RPMI8226 (cell line): ENCODE measurements around the gene SCT.
A peak's percentile ranks its signal among the peaks of the same experiment; 100 is the strongest.

ENCODE experiments used
- DNase-seq: peaks from one replicate; pipeline ENCODE4 v3.0.0-alpha.2; 2015

SCT gene

DNA sequence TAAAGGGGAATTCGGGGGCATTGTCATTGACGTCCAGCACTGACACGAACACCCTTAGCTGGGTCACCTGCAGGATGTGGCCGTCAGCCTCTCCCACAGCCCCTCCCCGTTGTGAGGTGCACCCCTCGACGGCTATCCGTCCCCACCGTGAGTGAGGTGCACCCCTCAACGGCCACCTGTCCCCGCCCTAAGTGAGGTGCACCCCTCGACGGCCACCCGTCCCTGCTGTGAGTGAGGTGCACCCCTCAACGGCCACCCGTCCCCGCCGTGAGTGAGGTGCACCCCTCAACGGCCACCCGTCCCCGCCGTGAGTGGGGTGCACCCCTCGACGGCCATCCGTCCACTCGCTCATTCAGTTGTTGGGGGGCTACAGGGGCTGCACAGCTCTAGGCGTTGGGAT, 5.1 kb downstream of the SCT start:
- DNase-seq: no peak

GRCh38 chr11:620935-621814, 5.8 kb downstream of the SCT start:
- no peak for DNase-seq

- DNase-seq: no peak
Measured at GRCh38 chr11:620201-620600, 6.8 kb downstream of the SCT start.

DNA sequence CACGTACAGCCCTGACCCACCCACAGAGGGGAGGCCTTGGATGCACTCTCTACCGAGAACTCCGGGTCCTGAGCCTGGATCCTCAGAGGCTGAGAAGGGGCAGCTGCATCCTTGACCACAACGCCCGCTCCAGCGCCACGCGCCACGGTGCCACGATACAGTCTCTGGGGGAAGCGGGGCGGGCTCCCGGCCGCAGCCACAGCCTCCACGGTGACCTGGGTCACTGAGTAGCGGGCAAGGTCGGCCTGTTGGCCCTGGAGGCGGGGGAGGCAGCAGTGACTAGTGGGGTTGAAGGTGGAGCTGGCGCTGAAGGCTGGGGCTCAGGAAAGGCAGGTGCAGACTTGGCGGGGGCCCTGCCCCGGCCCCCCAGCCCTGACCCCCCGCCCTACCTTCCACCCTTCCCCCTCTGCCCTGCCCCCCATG, 7.3 kb downstream of the SCT start:
- DNase-seq: no peak

- no peak for DNase-seq
Measured at GRCh38 chr11:618856-619627, 7.9 kb downstream of the SCT start.

DNA sequence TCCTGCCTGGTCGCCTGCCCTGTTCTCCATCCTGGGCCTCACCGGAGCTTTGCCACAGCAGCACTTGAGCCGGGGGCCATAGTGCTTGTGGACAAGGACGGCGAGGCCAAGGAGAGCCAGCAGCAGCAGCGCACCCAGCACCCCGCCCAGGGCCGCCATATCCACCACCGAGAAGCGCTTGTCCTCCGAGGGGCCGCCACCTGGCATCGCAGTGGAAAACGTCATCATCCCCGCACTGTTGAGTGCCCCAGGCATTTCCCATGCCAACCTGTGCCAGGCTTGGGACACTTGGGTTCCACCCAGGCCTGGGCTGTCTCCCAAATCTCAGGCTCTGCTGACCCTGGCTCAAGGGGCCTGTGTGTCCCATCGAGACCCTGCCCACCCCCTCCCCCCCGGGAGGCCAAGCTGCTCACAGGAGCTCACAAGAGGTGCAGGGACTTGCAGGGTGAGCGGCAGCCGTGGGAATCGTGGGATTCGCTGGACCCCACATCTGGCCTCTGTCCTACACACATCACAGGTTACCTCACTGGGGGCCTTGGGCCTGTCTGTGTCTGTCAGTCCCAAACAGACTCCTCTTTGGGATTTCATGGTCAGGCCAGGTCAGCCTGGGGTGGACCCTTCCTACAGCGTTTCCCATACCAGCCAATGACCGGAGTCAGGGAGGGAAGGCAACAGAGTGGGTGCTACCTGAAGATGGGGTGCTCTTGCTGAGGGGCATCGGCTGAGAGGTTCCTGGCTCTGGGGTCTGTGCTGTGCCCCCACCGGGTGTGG, 8.9 kb downstream of the SCT start:
- no peak for DNase-seq

GRCh38 chr11:617199-617911, 9.6 kb downstream of the SCT start:
- no peak for DNase-seq

GRCh38 chr11:616320-617198, 10.4 kb downstream of the SCT start:
- no peak for DNase-seq

DNA sequence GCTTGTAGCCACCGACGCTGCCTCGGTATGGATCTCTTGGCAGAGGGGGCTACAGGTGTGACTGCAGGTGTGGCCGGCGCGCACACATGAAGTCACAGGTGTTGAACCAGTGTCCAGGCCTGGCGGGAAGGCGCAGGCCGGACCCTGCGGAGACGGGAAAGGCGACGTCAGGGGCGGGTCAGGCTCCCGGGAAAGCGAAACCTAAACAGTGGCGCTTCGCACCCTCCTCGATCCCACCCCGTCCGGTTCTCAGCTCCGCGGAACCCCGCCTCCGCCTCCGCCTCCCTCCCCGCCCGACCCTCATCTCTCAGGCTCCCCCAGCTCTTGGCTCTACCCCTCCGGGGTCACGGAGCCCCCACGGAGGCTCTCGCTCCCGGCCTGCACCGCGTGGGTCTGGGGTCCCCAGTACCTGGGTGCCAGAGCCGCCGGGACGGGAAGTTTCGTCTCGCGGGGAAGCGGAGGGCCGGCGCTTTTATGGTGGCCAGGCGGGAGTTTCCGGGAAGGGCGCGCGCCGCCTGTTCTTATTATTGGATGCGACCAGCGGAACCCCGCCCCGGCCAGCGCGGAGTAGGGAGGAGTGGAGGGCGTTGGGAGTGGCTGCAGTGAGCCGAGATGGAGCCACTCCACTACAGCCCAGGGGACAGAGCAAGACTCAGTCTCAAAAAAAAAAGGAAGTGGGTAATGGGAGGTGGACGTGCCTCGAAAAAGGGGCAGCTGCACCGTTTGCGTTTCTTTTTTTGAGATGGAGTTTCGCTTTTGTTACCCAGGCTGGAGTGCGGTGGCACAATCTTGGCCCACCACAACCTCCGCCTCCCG, 11.3 kb downstream of the SCT start, which contains the start of gene IRF7:
Gene IRF7, minus strand, starts transcription at position 447 of the 816 bp plus-strand sequence. CDS start 586 bp downstream, outside the sequence.
- DNase-seq: peak; percentile 94

DNA sequence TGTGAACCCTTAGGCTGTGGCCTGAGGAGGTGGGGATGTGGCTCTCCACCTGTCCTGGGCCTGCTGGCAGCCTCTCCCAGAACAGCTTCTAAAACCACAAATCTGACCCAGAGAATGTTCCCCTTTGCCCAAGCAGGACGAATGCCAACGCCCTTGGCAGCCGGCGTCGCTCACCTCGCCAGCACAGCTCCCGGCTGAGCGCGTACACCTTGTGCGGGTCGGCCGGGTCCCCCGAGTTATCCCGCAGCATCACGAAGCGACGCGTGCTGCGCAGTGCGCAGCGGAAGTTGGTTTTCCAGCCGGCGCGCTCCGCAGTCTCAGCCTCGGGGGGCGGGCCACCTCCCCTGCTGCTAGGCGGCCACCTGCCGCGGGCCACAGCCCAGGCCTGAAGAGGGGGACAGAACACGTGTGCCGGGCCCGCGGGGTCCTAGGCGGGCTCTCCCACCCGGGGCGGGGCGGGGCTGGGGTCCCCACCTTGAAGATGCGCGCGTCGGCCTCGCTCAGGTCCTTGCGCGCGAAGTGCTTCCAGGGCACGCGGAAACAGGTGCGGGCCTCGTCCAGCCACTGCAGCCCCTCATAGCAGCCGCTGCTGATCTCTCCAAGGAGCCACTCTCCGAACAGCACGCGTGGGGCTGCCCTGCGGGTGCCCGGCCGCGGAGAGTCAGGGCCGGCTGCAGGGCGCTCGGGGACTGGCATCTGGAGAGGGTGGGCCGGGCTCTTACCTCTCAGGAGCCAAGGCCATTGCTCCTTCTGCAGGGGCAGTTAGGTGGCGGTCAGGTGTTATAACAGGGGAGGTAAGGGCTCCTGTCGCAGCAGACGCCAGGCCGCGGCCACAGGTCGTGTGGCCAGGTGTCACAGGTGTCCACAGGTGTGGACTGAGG, 12.1 kb downstream of the SCT start:
- DNase-seq: peak; percentile 8

DNA sequence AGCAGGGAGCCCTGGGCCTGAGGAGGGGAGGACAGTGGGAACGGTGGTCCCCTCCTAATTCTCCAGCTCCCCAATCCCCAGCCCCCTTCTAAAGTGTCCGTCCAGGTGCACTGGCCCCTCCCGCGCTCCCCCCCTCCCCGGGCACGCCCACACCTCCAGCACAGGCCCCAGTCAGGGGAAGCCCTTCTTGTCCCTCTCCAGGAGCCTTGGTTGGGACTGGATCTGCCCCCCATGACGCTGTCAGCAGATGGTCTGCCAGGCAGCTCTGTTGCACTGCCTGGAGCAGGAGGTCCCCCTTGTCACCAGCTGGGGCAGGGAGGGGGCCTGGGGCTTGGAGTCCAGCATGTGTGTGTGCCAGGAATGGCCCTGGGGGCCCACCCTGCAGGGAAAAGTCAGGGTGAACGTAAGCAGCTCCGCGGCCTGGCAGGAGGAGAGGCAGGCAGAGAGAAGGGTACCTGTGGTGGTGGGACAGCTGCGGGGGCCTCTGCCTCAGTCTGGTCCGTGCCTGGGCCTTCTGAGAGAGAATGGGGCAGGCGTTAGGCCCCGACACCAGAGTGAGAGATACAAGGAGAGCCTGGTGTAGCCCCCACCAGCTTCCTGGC, 12.9 kb downstream of the SCT start:
- no peak for DNase-seq

DNA sequence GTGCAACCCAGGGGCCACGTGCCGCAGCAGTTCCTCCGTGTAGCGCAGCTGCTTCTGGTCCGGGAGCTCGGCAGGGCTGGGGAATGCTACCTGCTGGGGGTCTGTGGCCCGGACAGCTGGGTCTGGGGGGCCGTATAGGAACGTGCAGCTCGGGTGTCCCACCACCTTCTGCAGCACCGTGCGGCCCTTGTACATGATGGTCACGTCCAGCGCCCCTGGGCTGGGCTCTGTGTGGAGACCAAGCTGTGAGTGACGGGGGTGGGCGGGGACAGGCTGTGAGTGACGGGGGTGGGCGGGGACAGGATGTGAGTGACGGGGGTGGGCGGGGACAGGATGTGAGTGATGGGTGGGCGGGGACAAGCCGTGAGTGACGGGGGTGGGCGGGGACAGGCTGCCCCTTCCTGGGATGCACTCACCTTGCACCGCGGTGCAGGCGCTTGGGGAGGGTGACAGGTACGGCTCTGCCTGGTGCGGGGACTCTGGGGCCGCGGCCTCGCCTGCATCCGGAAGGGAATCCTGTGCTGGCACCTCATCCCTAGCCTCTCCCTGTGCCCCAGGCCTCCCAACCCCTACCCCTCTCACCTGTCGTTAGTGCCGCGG, 13.5 kb downstream of the SCT start:
- DNase-seq: no peak

DNA sequence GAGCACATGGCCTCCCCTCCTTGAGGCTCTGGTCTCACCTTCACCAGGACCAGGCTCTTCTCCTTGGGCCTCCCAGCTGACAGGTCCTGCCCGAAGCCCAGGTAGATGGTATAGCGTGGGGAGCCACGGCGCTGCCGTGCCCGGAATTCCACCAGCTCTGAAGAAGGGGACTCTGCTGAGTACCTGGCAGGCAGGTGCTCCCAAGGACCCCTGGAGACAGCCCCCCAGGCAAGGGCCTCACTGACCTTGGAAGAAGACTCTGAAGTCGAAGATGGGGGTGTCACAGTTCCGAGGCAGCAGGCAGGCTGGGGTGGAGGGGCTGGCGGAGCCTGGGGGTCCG, 14.1 kb downstream of the SCT start:
- DNase-seq: no peak

GRCh38 chr11:612201-612960, 14.6 kb downstream of the SCT start:
- DNase-seq: no peak

DNA sequence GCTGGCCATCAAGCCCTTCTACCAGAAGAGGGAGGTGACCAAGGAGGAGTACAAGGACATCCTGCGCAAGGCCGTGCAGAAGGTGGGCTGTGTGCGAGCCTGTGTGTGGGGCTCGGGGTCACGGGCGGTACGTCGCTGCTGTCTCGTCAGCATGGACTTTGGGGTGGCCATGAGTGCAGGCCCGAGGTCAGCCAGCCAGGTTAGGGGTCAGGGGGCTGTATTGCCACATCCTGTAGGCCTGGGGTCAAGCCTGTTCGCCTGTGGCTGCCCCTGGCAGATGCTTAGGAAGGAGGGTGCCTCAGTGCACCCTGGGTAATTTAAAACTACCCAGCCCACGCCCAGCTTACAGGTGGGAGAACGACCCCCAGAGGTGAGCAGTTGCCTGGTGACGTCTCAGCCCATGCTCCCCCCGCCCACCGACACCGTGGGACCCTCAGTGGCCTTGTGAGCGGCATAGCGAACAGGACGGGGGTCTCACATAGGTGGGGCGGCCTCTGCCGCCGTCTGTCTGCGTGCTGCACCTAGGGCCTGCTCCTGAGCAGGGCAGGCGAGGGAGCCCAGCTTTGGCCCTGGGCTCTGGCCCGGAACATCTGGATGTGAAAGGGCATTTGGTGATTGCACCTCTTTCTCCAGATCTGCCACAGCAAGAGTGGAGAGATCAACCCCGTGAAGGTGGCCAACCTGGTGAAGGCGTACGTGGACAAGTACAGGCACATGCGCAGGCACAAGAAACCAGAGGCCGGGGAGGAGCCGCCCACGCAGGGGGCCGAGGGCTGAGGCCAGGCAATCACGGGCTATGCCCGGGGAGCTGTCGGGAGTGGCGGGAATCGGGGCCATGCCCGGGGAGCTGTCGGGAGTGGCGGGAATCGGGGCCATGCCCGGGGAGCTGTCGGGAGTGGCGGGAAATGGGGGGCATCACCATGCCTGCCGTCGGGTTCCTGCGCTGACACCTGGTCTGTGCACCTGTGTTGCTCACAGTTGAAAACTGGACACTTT, 15.7 kb downstream of the SCT start:
- DNase-seq: no peak

DNA sequence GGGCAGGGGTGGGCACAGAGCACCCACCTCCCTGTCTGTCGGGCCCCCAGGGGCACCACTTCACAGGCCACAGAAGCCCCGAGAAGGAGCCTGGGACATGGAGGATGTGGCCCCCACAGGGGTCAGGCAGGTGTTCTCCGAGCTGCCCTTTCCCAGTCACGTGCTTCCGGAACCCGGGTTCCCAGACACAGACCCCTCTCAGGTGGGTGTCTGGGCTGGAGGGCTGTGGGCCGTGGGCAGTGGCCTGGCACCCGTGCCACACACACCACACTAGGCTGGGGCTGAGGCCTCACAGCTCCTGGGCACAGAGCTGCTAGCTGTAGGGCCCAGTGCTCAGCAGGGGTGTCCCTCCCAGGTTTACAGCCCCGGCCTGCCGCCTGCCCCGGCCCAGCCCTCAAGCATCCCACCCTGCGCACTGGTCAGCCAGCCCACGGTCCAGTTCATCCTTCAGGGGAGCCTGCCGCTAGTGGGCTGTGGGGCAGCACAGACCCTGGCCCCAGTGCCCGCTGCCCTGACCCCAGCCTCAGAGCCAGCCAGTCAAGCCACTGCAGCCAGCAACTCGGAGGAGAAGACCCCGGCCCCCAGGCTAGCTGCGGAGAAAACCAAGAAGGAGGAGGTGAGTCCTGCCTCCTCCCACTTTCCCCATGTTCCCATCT, 16.7 kb downstream of the SCT start:
- DNase-seq: no peak
